Measurements from ENCODE around the gene WNT9B.

Gene WNT9B

GRCh38 chr17:46859996-46860395 lies 8.6 kb downstream of the WNT9B start:
- no peak for DNase-seq

GRCh38 chr17:46862949-46863348 lies 11.6 kb downstream of the WNT9B start:
- no peak for DNase-seq

GRCh38 chr17:46863383-46864121 lies 12.2 kb downstream of the WNT9B start:
- no peak for DNase-seq

GRCh38 chr17:46865100-46865499 lies 13.7 kb downstream of the WNT9B start:
- DNase-seq = no peak

- DNase-seq = no peak
Measured at GRCh38 chr17:46866325-46866724, 14.9 kb downstream of the WNT9B start.

- DNase-seq = no peak
Measured at GRCh38 chr17:46866747-46867146, 15.4 kb downstream of the WNT9B start.

GRCh38 chr17:46868689-46869187 lies 17.4 kb downstream of the WNT9B start:
- no peak for DNase-seq

GRCh38 chr17:46869296-46869695 lies 17.9 kb downstream of the WNT9B start:
- no peak for DNase-seq

- no peak for DNase-seq
Measured at GRCh38 chr17:46869975-46870803, 18.8 kb downstream of the WNT9B start.

- DNase-seq = no peak
Measured at GRCh38 chr17:46872421-46872820, 21.0 kb downstream of the WNT9B start.

GRCh38 chr17:46873941-46874645 lies 22.7 kb downstream of the WNT9B start:
- DNase-seq = no peak

GRCh38 chr17:46874906-46875305 lies 23.5 kb downstream of the WNT9B start:
- DNase-seq = no peak

GRCh38 chr17:46875849-46876352 lies 24.5 kb downstream of the WNT9B start:
- no peak for DNase-seq

- DNase-seq = no peak
Measured at GRCh38 chr17:46876353-46876887, 25.0 kb downstream of the WNT9B start.

- DNase-seq = no peak
Measured at GRCh38 chr17:46876926-46877325, 25.5 kb downstream of the WNT9B start.

GRCh38 chr17:46877466-46877865 lies 26.1 kb downstream of the WNT9B start:
- DNase-seq = no peak

- no peak for DNase-seq
Measured at GRCh38 chr17:46878055-46878454, 26.7 kb downstream of the WNT9B start.

GRCh38 chr17:46879101-46879500 lies 27.7 kb downstream of the WNT9B start:
- no peak for DNase-seq

GRCh38 chr17:46881015-46881414 lies 29.6 kb downstream of the WNT9B start:
- DNase-seq = no peak

- DNase-seq = no peak
Measured at GRCh38 chr17:46882666-46883065, 31.3 kb downstream of the WNT9B start.

GRCh38 chr17:46883871-46884520 lies 32.6 kb downstream of the WNT9B start:
- DNase-seq = no peak

- no peak for DNase-seq
Measured at GRCh38 chr17:46884552-46884951, 33.2 kb downstream of the WNT9B start.
